K562 (cell line): ENCODE data around the gene SLC7A5. TPM values are rescaled to one million over a fixed set of nuclear protein-coding genes. Genes with fewer than 3 reads are reported as not detected.

Experiments used
- BHLHE40 ChIP-seq: IDR thresholded peaks from 2 replicates; pipeline ENCODE4 v1.6.1; 2011; ENCODE audit warnings: low read length, improper control_type of control experiment
- BMI1 ChIP-seq: fragments of 150-350 bp; IDR thresholded peaks from 2 replicates; pipeline ENCODE4 v1.6.1; 2014; ENCODE audit warnings: low read length
- E2F5 ChIP-seq: sonication (generic); formaldehyde crosslinking; IDR thresholded peaks from 2 replicates; pipeline ENCODE4 v1.8.0; 2022; ENCODE audit warnings: mild to moderate bottlenecking, missing genetic modification reagents
- EP300 ChIP-seq: IDR thresholded peaks from 2 replicates; pipeline ENCODE4 v1.6.1; 2012; ENCODE audit warnings: low read length, improper control_type of control experiment
- FOXK2 ChIP-seq, 2 experiments: fragments of 450-650 bp; IDR thresholded peaks in 1 of 2; conservative IDR thresholded peaks in 1 of 2; 2 replicates each; pipeline ENCODE4 v1.6.1; 2016; ENCODE audit warnings: low read depth in 2 of 2, mild to moderate bottlenecking in 1 of 2
- HOMEZ ChIP-seq: fragments of 250-450 bp; sonication (Bioruptor Pico); IDR thresholded peaks from 2 replicates; pipeline ENCODE4 v1.4.0; 2020; ENCODE audit warnings: mild to moderate bottlenecking, moderate library complexity
- IFI16 ChIP-seq: fragments of 250-450 bp; sonication (Bioruptor Pico); IDR thresholded peaks from 2 replicates; pipeline ENCODE4 v2.1.2; 2022; ENCODE audit warnings: mild to moderate bottlenecking, inconsistent platforms
- KDM2B ChIP-seq: fragments of 250-450 bp; sonication (Bioruptor Pico); IDR thresholded peaks from 2 replicates; pipeline ENCODE4 v1.8.0; 2021; ENCODE audit warnings: mild to moderate bottlenecking, moderate library complexity
- NFIC ChIP-seq: fragments of 450-650 bp; IDR thresholded peaks from 2 replicates; pipeline ENCODE4 v1.6.1; 2017; ENCODE audit warnings: mild to moderate bottlenecking, inconsistent platforms
- PHF20 ChIP-seq: fragments of 450-650 bp; IDR thresholded peaks from 2 replicates; pipeline ENCODE4 v1.6.1; 2018; ENCODE audit not compliant: partially characterized antibody
- SMAD1 ChIP-seq: fragments of 150-350 bp; IDR thresholded peaks from 2 replicates; pipeline ENCODE4 v1.6.1; 2014; ENCODE audit warnings: low read length, low read depth; ENCODE audit not compliant: partially characterized antibody
- SMARCE1 ChIP-seq: fragments of 450-650 bp; IDR thresholded peaks from 2 replicates; pipeline ENCODE4 v1.7.1; 2016; ENCODE audit warnings: mild to moderate bottlenecking
- TEAD2 ChIP-seq: fragments of 450-650 bp; IDR thresholded peaks from 2 replicates; pipeline ENCODE4 v1.6.1; 2016; ENCODE audit warnings: missing genetic modification characterization, control low read depth, missing compliant biosample characterization
- YY1 ChIP-seq, 3 experiments: IDR thresholded peaks; 2 replicates each; pipeline ENCODE4 v1.6.1; 2011; ENCODE audit warnings: low read length in 2 of 3, mild to moderate bottlenecking in 2 of 3, moderate library complexity in 2 of 3, borderline replicate concordance in 1 of 3, control low read depth in 1 of 3, low read depth in 1 of 3; ENCODE audit not compliant: insufficient read depth in 3 of 3, insufficient replicate concordance in 2 of 3, control insufficient read depth in 1 of 3, insufficient read length in 1 of 3; ENCODE audit errors: extremely low read depth in 1 of 3
- ZC3H8 ChIP-seq: fragments of 450-650 bp; IDR thresholded peaks from 2 replicates; pipeline ENCODE4 v1.6.1; 2017
- ZFP36 ChIP-seq: fragments of 150-350 bp; IDR thresholded peaks from 2 replicates; pipeline ENCODE4 v1.6.1; 2018; ENCODE audit warnings: low read length, low read depth; ENCODE audit not compliant: partially characterized antibody
- ZNF253 ChIP-seq: fragments of 250-450 bp; sonication (Bioruptor Pico); conservative IDR thresholded peaks from 2 replicates; pipeline ENCODE4 v1.6.1; 2021; ENCODE audit warnings: mild to moderate bottlenecking
- ZNF280A ChIP-seq: fragments of 450-650 bp; IDR thresholded peaks from 2 replicates; pipeline ENCODE4 v1.6.1; 2018; ENCODE audit warnings: mild to moderate bottlenecking, low read depth; ENCODE audit not compliant: partially characterized antibody
- ZNF316 ChIP-seq: fragments of 450-650 bp; IDR thresholded peaks from 2 replicates; pipeline ENCODE4 v1.6.1; 2016
- ZNF354B ChIP-seq: fragments of 250-450 bp; sonication (Bioruptor Pico); IDR thresholded peaks from 2 replicates; pipeline ENCODE4 v1.4.0; 2020
- polyA plus RNA-seq, 8 experiments: library from polyadenylated mRNA; depleted of rRNA in 4 of 8; stranded (reverse) in 5 of 8; unstranded in 3 of 8; fragments of >200 nt; fragmentation: Nextera tagmentation in 2 of 8; fragmentation: Illumina TruSeq in 1 of 8; extraction: Ambion mirVana in 2 of 8; extraction: Trizol in 1 of 8; gene quantifications; 2 replicates each; pipeline versions ENCODE4 v1.2.1 to v1.2.3, GENCODE V29; 2011 to 2014; ENCODE audit warnings: inconsistent platforms in 1 of 8, missing spikeins in 1 of 8
- total RNA-seq, 7 experiments: library from RNA; depleted of rRNA in 6 of 7; stranded (reverse); fragments of >200 nt in 6 of 7; fragmentation: Illumina TruSeq in 2 of 7; extraction: Trizol in 2 of 7; gene quantifications; 2 replicates each; pipeline versions ENCODE4 v1.2.1 to v1.2.3, GENCODE V29; 2011 to 2021; ENCODE audit warnings: low replicate concordance in 1 of 7

Gene SLC7A5
- total and polyA plus RNA-seq, 9 of the 15 experiments (the other 6 are each of a cell fraction or from before 2014, with no cell fraction given), result 1.9 to 220 (median 18.6) TPM

- TF ChIP-seq YY1 (IDR thresholded peaks at IDR 0.05; ENCODE audit: borderline replicate concordance in 1 of 3, control insufficient read depth in 1 of 3, extremely low read depth in 1 of 3, insufficient read depth in 3 of 3, insufficient read length in 1 of 3, insufficient replicate concordance in 2 of 3, low read depth in 1 of 3, low read length in 2 of 3) (no peak), ZNF354B (CRISPR knock-in tag) (no peak), SMARCE1 (peak; percentile 51), BHLHE40 (no peak), TEAD2 (tag) (no peak), NFIC (no peak), ZFP36 (no peak), HOMEZ (CRISPR knock-in tag) (no peak), SMAD1 (no peak), BMI1 (no peak), PHF20 (no peak), IFI16 (no peak), KDM2B (CRISPR knock-in tag) (no peak), ZNF316 (peak; percentile 11; the same call in 1 of the 2 replicates), E2F5 (no peak), ZNF253 (CRISPR knock-in tag) (no peak), FOXK2 (conservative IDR thresholded peaks at IDR 0.05 in 1 of 2, IDR thresholded peaks at IDR 0.05 in 1 of 2; ENCODE audit: low read depth in 2 of 2) (no peak), ZC3H8 (no peak), ZNF280A (no peak), EP300 (peak; percentile 70; the same call in 1 of the 2 replicates)
Measured at GRCh38 chr16:87874639-87875427, 5.5 kb upstream of the SLC7A5 start (continued).
